HepG2 (cell line): ENCODE measurements around the gene INO80B. TPM values are rescaled to one million over a fixed set of nuclear protein-coding genes. Genes with fewer than 3 reads are reported as not detected.

Experiments
- CHCHD3 ChIP-seq: sonication (generic); formaldehyde crosslinking; IDR thresholded peaks from 2 replicates; pipeline ENCODE4 v1.8.0; 2022; ENCODE audit warnings: mild to moderate bottlenecking, missing genetic modification reagents, moderate library complexity
- CSRNP2 ChIP-seq: sonication (generic); formaldehyde crosslinking; conservative IDR thresholded peaks from 2 replicates; pipeline ENCODE4 v1.8.0; 2022; ENCODE audit warnings: low read depth, missing genetic modification reagents
- ELF3 ChIP-seq: IDR thresholded peaks from 2 replicates; pipeline ENCODE4 v1.6.1; 2016; ENCODE audit warnings: missing genetic modification reagents, missing compliant biosample characterization
- GLI4 ChIP-seq: sonication (generic); formaldehyde crosslinking; IDR thresholded peaks from 2 replicates; pipeline ENCODE4 v1.5.1; 2020; ENCODE audit warnings: missing genetic modification reagents, mild to moderate bottlenecking, moderate library complexity, borderline replicate concordance
- PCBP1 ChIP-seq: fragments of 200-400 bp; formaldehyde crosslinking; IDR thresholded peaks from 2 replicates; pipeline ENCODE4 v1.6.1; 2017; ENCODE audit warnings: mild to moderate bottlenecking, low read depth, low read length, borderline replicate concordance
- PLRG1 ChIP-seq: fragments of 450-650 bp; conservative IDR thresholded peaks from 2 replicates; pipeline ENCODE4 v1.6.1; 2016
- SNRNP70 ChIP-seq: fragments of 200-400 bp; formaldehyde crosslinking; IDR thresholded peaks from 2 replicates; pipeline ENCODE4 v1.6.1; 2017; ENCODE audit warnings: mild to moderate bottlenecking, low read depth, low read length, moderate library complexity
- TCF12 ChIP-seq, 2 experiments: fragments of 450-650 bp in 1 of 2; sonication (generic) in 1 of 2; formaldehyde crosslinking in 1 of 2; IDR thresholded peaks; 2 replicates each; pipeline versions ENCODE4 v1.6.1 to v1.8.0; 2017 to 2022; ENCODE audit warnings: antibody characterized with exemption in 1 of 2, mild to moderate bottlenecking in 1 of 2, missing genetic modification reagents in 1 of 2, moderate library complexity in 1 of 2
- TCF7 ChIP-seq: sonication (generic); IDR thresholded peaks from 2 replicates; pipeline ENCODE4 v1.6.1; 2016; ENCODE audit warnings: antibody characterized with exemption, low read depth
- ZBTB7B ChIP-seq: sonication (generic); formaldehyde crosslinking; IDR thresholded peaks from 2 replicates; pipeline ENCODE4 v1.4.0; 2020; ENCODE audit warnings: missing genetic modification reagents
- ZKSCAN5 ChIP-seq: sonication (generic); formaldehyde crosslinking; IDR thresholded peaks from 2 replicates; pipeline ENCODE4 v1.5.1; 2020; ENCODE audit warnings: mild to moderate bottlenecking, missing genetic modification reagents
- ZNF207 ChIP-seq: fragments of 450-650 bp; IDR thresholded peaks from 2 replicates; pipeline ENCODE4 v1.6.1; 2016; ENCODE audit warnings: antibody characterized with exemption, borderline replicate concordance
- ZNF468 ChIP-seq: sonication (generic); formaldehyde crosslinking; IDR thresholded peaks from 2 replicates; pipeline ENCODE4 v1.8.0; 2022; ENCODE audit warnings: mild to moderate bottlenecking, moderate library complexity, missing genetic modification reagents
- ZNF567 ChIP-seq: sonication (generic); formaldehyde crosslinking; IDR thresholded peaks from 2 replicates; pipeline ENCODE4 v1.8.1; 2023; ENCODE audit warnings: mild to moderate bottlenecking, missing genetic modification reagents, borderline replicate concordance
- ZNF615 ChIP-seq: sonication (generic); formaldehyde crosslinking; IDR thresholded peaks from 2 replicates; pipeline ENCODE4 v1.5.0; 2020; ENCODE audit warnings: mild to moderate bottlenecking, missing genetic modification reagents, borderline replicate concordance
- ZNF639 ChIP-seq: conservative IDR thresholded peaks from 2 replicates; pipeline ENCODE4 v1.6.1; 2018; ENCODE audit warnings: missing genetic modification reagents
- ZNF710 ChIP-seq: sonication (generic); formaldehyde crosslinking; IDR thresholded peaks from 2 replicates; pipeline ENCODE4 v1.5.0; 2020; ENCODE audit warnings: mild to moderate bottlenecking, missing genetic modification reagents, borderline replicate concordance
- ZNF75D ChIP-seq: sonication (generic); formaldehyde crosslinking; IDR thresholded peaks from 2 replicates; pipeline ENCODE4 v1.8.1; 2023; ENCODE audit warnings: missing genetic modification reagents, mild to moderate bottlenecking, borderline replicate concordance
- ZNF781 ChIP-seq: sonication (generic); formaldehyde crosslinking; IDR thresholded peaks from 2 replicates; pipeline ENCODE4 v1.5.1; 2020; ENCODE audit warnings: borderline replicate concordance, mild to moderate bottlenecking, missing genetic modification reagents; ENCODE audit errors: not compliant biosample characterization
- polyA plus RNA-seq, 8 experiments: library from polyadenylated mRNA; depleted of rRNA in 3 of 8; stranded (reverse) in 7 of 8; unstranded in 1 of 8; fragments of >200 nt; fragmentation: Illumina TruSeq in 4 of 8; extraction: Trizol in 4 of 8; gene quantifications; 2 replicates each; pipeline versions ENCODE4 v1.2.1 to v1.2.3, GENCODE V29; 2011 to 2016; ENCODE audit warnings: low read depth in 4 of 8, missing spikeins in 1 of 8, mixed read lengths in 1 of 8; ENCODE audit not compliant: insufficient read depth in 1 of 8
- total RNA-seq, 5 experiments: library from RNA; depleted of rRNA; stranded (reverse); fragments of >200 nt; fragmentation: Illumina TruSeq; extraction: Trizol; gene quantifications; 2 replicates each; pipeline ENCODE4 v1.2.3, GENCODE V29; 2016; ENCODE audit warnings: low read depth in 1 of 5

INO80B gene
- total and polyA plus RNA-seq, 2 of the 13 experiments (the other 11 are each of a cell fraction or from before 2014, with no cell fraction given) = 6.2 to 14.5 TPM

- TF ChIP-seq ZNF639 (CRISPR knock-in tag) (no peak; the same call in 1 of the 2 replicates), CSRNP2 (CRISPR knock-in tag) (no peak), PCBP1 (peak; percentile 78; the same call in 1 of the 2 replicates), ELF3 (CRISPR knock-in tag) (peak; percentile 79), ZKSCAN5 (CRISPR knock-in tag) (peak; percentile 58; the same call in 1 of the 2 replicates), CHCHD3 (CRISPR knock-in tag) (peak; percentile 61), ZNF710 (CRISPR knock-in tag) (no peak), TCF7 (no peak), PLRG1 (no peak), ZNF75D (CRISPR knock-in tag) (no peak), TCF12 (IDR thresholded peaks at IDR 0.05) (no peak), TCF12 (CRISPR knock-in tag; IDR thresholded peaks at IDR 0.05) (no peak; the same call in 1 of the 2 replicates), ZNF468 (CRISPR knock-in tag) (no peak), ZBTB7B (CRISPR knock-in tag) (peak; percentile 95), ZNF615 (CRISPR knock-in tag) (peak; percentile 55; the same call in 1 of the 2 replicates), ZNF567 (CRISPR knock-in tag) (peak; percentile 81; the same call in 1 of the 2 replicates), ZNF207 (no peak), GLI4 (CRISPR knock-in tag) (no peak; the same call in 1 of the 2 replicates), SNRNP70 (no peak), ZNF781 (CRISPR knock-in tag) (peak; percentile 35)
Observed at GRCh38 chr2:74507145-74507925, 52.4 kb downstream of the INO80B start, which contains the start of gene PCGF1 (continued).
